DOHH2 (cell line): ENCODE measurements around the gene SFTA2.

Experiments used
- H3F3A ChIP-seq: fragments of 200-600 bp; sonication (generic), shearing (Covaris generic); 2 replicates; pipeline ENCODE4 v1.6.0; 2016; ENCODE audit warnings: antibody characterized with exemption, mild to moderate bottlenecking; ENCODE audit not compliant: control insufficient read depth, insufficient read depth
- H3K27ac ChIP-seq: fragments of 200-600 bp; sonication (generic); 2 replicates; pipeline ENCODE4 v1.5.1; 2014; ENCODE audit warnings: low read depth, mild to moderate bottlenecking, low read length, moderate library complexity
- H3K27me3 ChIP-seq: fragments of 200-600 bp; sonication (generic); 2 replicates; pipeline ENCODE4 v1.6.1; 2014; ENCODE audit warnings: mild to moderate bottlenecking, low read length, mixed read lengths; ENCODE audit not compliant: control insufficient read depth
- H3K36me3 ChIP-seq: fragments of 200-600 bp; sonication (generic); 2 replicates; pipeline ENCODE4 v1.6.1; 2014; ENCODE audit warnings: mild to moderate bottlenecking, low read length, moderate library complexity, mixed read lengths; ENCODE audit not compliant: control insufficient read depth
- H3K4me1 ChIP-seq: fragments of 200-600 bp; sonication (generic); 2 replicates; pipeline ENCODE4 v1.6.1; 2014; ENCODE audit warnings: mild to moderate bottlenecking, low read length, mixed read lengths; ENCODE audit not compliant: control insufficient read depth
- H3K4me2 ChIP-seq: fragments of 200-600 bp; sonication (generic); 2 replicates; pipeline ENCODE4 v1.6.0; 2014; ENCODE audit warnings: mild to moderate bottlenecking, low read length, moderate library complexity
- H3K4me3 ChIP-seq: fragments of 200-600 bp; sonication (generic); 2 replicates; pipeline ENCODE4 v1.5.1; 2014; ENCODE audit warnings: mild to moderate bottlenecking, low read length, mixed read lengths
- H3K79me2 ChIP-seq: fragments of 200-600 bp; sonication (generic); 2 replicates; pipeline ENCODE4 v1.6.1; 2014; ENCODE audit warnings: mild to moderate bottlenecking, low read length, mixed read lengths; ENCODE audit not compliant: control insufficient read depth
- H3K9me2 ChIP-seq: fragments of 200-600 bp; sonication (generic); replicated peaks from 2 replicates; pipeline ENCODE4 v1.6.1; 2014; ENCODE audit warnings: mild to moderate bottlenecking, low read length, mixed read lengths; ENCODE audit not compliant: control insufficient read depth
- H3K9me3 ChIP-seq: fragments of 200-600 bp; sonication (generic); 2 replicates; pipeline ENCODE4 v1.6.1; 2014; ENCODE audit warnings: antibody characterized with exemption, low read length, mixed read lengths; ENCODE audit not compliant: control insufficient read depth, insufficient read depth
- H4K20me1 ChIP-seq: fragments of 200-600 bp; sonication (generic); 2 replicates; pipeline ENCODE4 v1.6.0; 2014; ENCODE audit warnings: low read depth, mild to moderate bottlenecking, antibody characterized with exemption, low read length, moderate library complexity; ENCODE audit not compliant: control insufficient read depth, insufficient read depth
- EZH2phosphoT487 ChIP-seq: fragments of 200-600 bp; sonication (generic); IDR thresholded peaks from 2 replicates; pipeline ENCODE4 v1.6.1; 2017; ENCODE audit warnings: borderline replicate concordance, mild to moderate bottlenecking, antibody characterized with exemption, low read length, moderate library complexity, mixed read lengths
- TF ChIP-seq, protein P1 (sequence below): fragments of 200-600 bp; sonication (generic); IDR thresholded peaks from one replicate; pipeline ENCODE4 v1.5.1; 2014; ENCODE audit warnings: antibody characterized with exemption, mild to moderate bottlenecking, low read depth, low read length; ENCODE audit not compliant: poor library complexity, severe bottlenecking

SFTA2 gene

GRCh38 chr6:30932665-30933365 lies 845 bp upstream of the SFTA2 start:
- peaks cover 9% of the 10 kb centered on the region; the same call in 1 of the 2 replicates for H3K27me3 ChIP-seq

DNA sequence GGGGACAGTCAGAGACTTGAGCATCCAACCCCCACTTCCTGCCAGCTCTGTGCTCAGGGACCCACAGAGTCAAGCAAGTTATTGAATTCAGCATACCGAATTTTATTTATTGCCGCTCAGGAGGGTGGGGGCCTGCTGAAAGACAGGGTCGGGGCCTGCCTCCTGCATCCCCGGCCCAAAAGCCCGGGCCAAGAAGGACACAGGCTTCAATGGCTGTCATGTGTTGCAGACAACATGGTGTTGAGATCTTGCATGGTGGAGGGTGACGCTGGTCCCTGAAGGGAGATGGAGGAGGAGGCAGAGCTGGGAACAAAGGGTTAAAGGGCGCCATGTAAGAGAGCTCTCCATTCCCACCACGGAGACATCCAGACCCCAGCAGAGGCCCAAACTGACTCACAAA lies 698 bp downstream of the SFTA2 start:
- Histone ChIP-seq H3K27me3 (peaks cover 9% of the 10 kb centered on the region; the same call in 1 of the 2 replicates), H3K4me1 (no peaks in the 10 kb centered on the region), H3F3A (no peaks in the 10 kb centered on the region), H3K4me2 (no peak overlapping the region), H3K27ac (no peak overlapping the region), H4K20me1 (no peaks in the 10 kb centered on the region), H3K9me2 (no peaks in the 10 kb centered on the region), H3K9me3 (no peaks in the 10 kb centered on the region), H3K79me2 (no peaks in the 10 kb centered on the region), H3K36me3 (peaks cover 11% of the 10 kb centered on the region), H3K4me3 (no peak overlapping the region)
- TF ChIP-seq, protein P1, sequence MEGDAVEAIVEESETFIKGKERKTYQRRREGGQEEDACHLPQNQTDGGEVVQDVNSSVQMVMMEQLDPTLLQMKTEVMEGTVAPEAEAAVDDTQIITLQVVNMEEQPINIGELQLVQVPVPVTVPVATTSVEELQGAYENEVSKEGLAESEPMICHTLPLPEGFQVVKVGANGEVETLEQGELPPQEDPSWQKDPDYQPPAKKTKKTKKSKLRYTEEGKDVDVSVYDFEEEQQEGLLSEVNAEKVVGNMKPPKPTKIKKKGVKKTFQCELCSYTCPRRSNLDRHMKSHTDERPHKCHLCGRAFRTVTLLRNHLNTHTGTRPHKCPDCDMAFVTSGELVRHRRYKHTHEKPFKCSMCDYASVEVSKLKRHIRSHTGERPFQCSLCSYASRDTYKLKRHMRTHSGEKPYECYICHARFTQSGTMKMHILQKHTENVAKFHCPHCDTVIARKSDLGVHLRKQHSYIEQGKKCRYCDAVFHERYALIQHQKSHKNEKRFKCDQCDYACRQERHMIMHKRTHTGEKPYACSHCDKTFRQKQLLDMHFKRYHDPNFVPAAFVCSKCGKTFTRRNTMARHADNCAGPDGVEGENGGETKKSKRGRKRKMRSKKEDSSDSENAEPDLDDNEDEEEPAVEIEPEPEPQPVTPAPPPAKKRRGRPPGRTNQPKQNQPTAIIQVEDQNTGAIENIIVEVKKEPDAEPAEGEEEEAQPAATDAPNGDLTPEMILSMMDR, result no peak
- TF ChIP-seq EZH2phosphoT487, result no peak

More at GRCh38 chr6:30932665-30933365, 845 bp upstream of the SFTA2 start:
- Histone ChIP-seq H3F3A (no peaks in the 10 kb centered on the region), H3K9me2 (no peaks in the 10 kb centered on the region), H3K4me1 (no peaks in the 10 kb centered on the region), H3K9me3 (no peaks in the 10 kb centered on the region), H3K36me3 (no peaks in the 10 kb centered on the region), H3K4me2 (no peak overlapping the region), H3K4me3 (no peak overlapping the region), H3K27ac (no peak overlapping the region), H3K79me2 (no peaks in the 10 kb centered on the region), H4K20me1 (no peaks in the 10 kb centered on the region)
- TF ChIP-seq, protein P1, result no peak
- no peak for TF ChIP-seq EZH2phosphoT487

- no peaks in the 10 kb centered on the region for H3K9me3 ChIP-seq
- H4K20me1 ChIP-seq, result no peaks in the 10 kb centered on the region
- peaks cover 18% of the 10 kb centered on the region for H3K36me3 ChIP-seq
- TF ChIP-seq EZH2phosphoT487, result no peak
- TF ChIP-seq, protein P1, result no peak
- H3K79me2 ChIP-seq, result no peaks in the 10 kb centered on the region
- H3K9me2 ChIP-seq, result no peaks in the 10 kb centered on the region
- H3K4me3 ChIP-seq, result no peak overlapping the region
- H3F3A ChIP-seq, result no peaks in the 10 kb centered on the region
- H3K4me1 ChIP-seq, result no peaks in the 10 kb centered on the region
- no peak overlapping the region for H3K4me2 ChIP-seq
- H3K27ac ChIP-seq, result no peak overlapping the region
- peaks cover 4% of the 10 kb centered on the region; the same call in 1 of the 2 replicates for H3K27me3 ChIP-seq
Observed at GRCh38 chr6:30930506-30930905, 1.5 kb downstream of the SFTA2 start.
